Measurements from ENCODE around the gene MEIS3. TPM values are rescaled to one million over a fixed set of nuclear protein-coding genes. Genes with fewer than 3 reads are reported as not detected.
A peak's percentile ranks its signal among the peaks of the same experiment; 100 is the strongest.

The MEIS3 gene
- total and polyA plus RNA-seq, 7 donors = 0.92 to 19.4 (median 11.8) TPM

GRCh38 chr19:47419789-47420188, 462 bp upstream of the MEIS3 start:
- TF ChIP-seq POLR2A (IDR thresholded peaks at IDR 0.05) (no peak), POLR2AphosphoS5 (IDR thresholded peaks at IDR 0.05) (no peak), EP300 (IDR thresholded peaks at IDR 0.05) (no peak)
- TF ChIP-seq, protein P1, sequence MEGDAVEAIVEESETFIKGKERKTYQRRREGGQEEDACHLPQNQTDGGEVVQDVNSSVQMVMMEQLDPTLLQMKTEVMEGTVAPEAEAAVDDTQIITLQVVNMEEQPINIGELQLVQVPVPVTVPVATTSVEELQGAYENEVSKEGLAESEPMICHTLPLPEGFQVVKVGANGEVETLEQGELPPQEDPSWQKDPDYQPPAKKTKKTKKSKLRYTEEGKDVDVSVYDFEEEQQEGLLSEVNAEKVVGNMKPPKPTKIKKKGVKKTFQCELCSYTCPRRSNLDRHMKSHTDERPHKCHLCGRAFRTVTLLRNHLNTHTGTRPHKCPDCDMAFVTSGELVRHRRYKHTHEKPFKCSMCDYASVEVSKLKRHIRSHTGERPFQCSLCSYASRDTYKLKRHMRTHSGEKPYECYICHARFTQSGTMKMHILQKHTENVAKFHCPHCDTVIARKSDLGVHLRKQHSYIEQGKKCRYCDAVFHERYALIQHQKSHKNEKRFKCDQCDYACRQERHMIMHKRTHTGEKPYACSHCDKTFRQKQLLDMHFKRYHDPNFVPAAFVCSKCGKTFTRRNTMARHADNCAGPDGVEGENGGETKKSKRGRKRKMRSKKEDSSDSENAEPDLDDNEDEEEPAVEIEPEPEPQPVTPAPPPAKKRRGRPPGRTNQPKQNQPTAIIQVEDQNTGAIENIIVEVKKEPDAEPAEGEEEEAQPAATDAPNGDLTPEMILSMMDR (IDR thresholded peaks at IDR 0.05) = no peak
- Histone ChIP-seq H3K4me1 (peaks cover 0 to 25% (median 20%) of the 10 kb centered on the region in 4 donors), H3K27me3 (peaks cover 27 to 91% (median 58%) of the 10 kb centered on the region in 3 donors), H3K27ac (no peak overlapping the region), H3K9me3 (no peaks in the 10 kb centered on the region), H3K36me3 (no peaks in the 10 kb centered on the region), H3K4me3 (no peak overlapping the region)
- intact Hi-C loops (cut with DNase I) = loop anchor here (10.0 kb wide), 1 partner anchor 125 kb away; no protein-coding TSS in a partner anchor
- DNase-seq = no peak
- 10 to 16% methylated on average over 19 of the region's 19 CpGs for WGBS, 2 donors

- whole genome bisulfite sequencing, 2 donors = 1 to 9% methylated on average over 9 of the region's 9 CpGs
- DNase-seq = no peak
- Histone ChIP-seq H3K9me3 (no peaks in the 10 kb centered on the region), H3K4me3 (peak overlapping the region; percentile 40 to 63 (median 56)), H3K27me3 (peaks cover 27 to 90% (median 57%) of the 10 kb centered on the region in 3 donors), H3K36me3 (peaks cover 0 to 7% (median 3%) of the 10 kb centered on the region in 4 donors), H3K27ac (peak overlapping the region in 2 of 4 donors; percentile 17 to 47), H3K4me1 (peaks cover 0 to 25% (median 20%) of the 10 kb centered on the region in 4 donors)
- TF ChIP-seq EP300 (IDR thresholded peaks at IDR 0.05) (no peak), POLR2AphosphoS5 (IDR thresholded peaks at IDR 0.05) (no peak), POLR2A (IDR thresholded peaks at IDR 0.05) (no peak)
- TF ChIP-seq, protein P1 (IDR thresholded peaks at IDR 0.05) = no peak
- intact Hi-C loops (cut with DNase I) = no loop called here
Observed at GRCh38 chr19:47418692-47419029, 666 bp downstream of the MEIS3 start.

DNA sequence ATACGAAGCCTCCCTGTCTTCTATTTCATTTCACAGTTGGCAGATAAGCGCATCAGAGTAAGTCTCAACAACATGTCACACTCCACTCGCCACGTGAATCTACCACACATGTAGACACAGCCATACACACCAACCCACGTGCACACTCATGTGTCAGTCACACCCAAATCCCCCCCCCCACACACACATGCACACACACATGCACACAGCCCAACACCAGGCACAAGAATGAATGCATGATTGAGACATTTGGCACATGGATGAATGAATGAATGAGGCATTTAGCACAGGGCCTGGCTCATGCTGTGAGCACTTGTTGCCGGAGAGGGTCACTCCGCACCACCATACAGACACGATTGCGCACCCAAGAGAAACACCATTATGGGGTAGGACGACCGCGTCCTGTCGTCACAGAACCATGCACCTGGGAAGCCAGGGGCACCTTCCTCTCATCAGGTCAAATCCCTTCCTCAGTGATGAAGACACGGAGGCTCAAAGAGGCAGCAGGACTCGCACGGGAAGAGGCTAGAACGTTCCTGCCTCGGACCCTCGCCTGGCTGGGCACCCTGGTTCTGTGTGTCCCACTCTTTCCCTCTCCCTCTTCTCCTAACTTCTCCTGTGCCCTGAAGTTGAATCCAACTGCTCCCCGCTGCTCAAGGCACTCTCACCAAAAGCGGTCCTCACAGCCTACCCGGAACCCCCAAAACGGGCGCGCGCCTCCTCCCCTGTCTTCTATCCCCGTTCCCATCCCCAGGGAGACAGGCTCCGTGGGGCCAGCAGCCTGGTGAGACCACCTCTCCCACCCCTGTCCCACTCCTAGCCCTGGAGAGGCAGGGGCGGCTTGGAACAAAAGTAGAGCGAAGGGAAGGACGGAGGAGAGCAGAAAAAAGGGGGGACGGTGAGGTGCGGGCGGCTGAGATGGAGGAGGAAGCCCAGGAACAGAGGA, 1.3 kb downstream of the MEIS3 start:
- peaks cover 0 to 7% (median 3%) of the 10 kb centered on the region in 4 donors for H3K36me3 ChIP-seq
- intact Hi-C loops (cut with DNase I) = no loop called here
- TF ChIP-seq, protein P1 (IDR thresholded peaks at IDR 0.05) = no peak
- TF ChIP-seq EP300 (IDR thresholded peaks at IDR 0.05) = no peak
- no peak for TF ChIP-seq POLR2AphosphoS5 (IDR thresholded peaks at IDR 0.05)
- TF ChIP-seq POLR2A (IDR thresholded peaks at IDR 0.05) = no peak
- peaks cover 0 to 25% (median 20%) of the 10 kb centered on the region in 4 donors for H3K4me1 ChIP-seq
- H3K9me3 ChIP-seq = no peaks in the 10 kb centered on the region
- H3K4me3 ChIP-seq = peak overlapping the region in 3 of 4 donors; percentile 55 to 63 (median 58)
- peak overlapping the region in 1 of 4 donors; percentile 47 for H3K27ac ChIP-seq
- H3K27me3 ChIP-seq = peaks cover 27 to 83% (median 51%) of the 10 kb centered on the region in 3 donors
- no peak for DNase-seq
- WGBS, 2 donors = 6 to 8% methylated on average over 34 of the region's 34 CpGs

GRCh38 chr19:47417107-47417745, 2.1 kb downstream of the MEIS3 start:
- H3K4me1 ChIP-seq = peaks cover 0 to 25% (median 19%) of the 10 kb centered on the region in 4 donors
- H3K9me3 ChIP-seq = no peaks in the 10 kb centered on the region
- TF ChIP-seq POLR2A (IDR thresholded peaks at IDR 0.05) = no peak
- TF ChIP-seq EP300 (IDR thresholded peaks at IDR 0.05) = no peak
- TF ChIP-seq, protein P1 (IDR thresholded peaks at IDR 0.05) = no peak
- no peak for TF ChIP-seq POLR2AphosphoS5 (IDR thresholded peaks at IDR 0.05)
- DNase-seq = no peak
- peaks cover 22 to 75% (median 43%) of the 10 kb centered on the region in 3 donors for H3K27me3 ChIP-seq
- intact Hi-C loops (cut with DNase I) = no loop called here
- WGBS, 2 donors = 17 to 21% methylated on average over 18 of the region's 18 CpGs
- no peak overlapping the region for H3K4me3 ChIP-seq
- no peak overlapping the region for H3K27ac ChIP-seq
- H3K36me3 ChIP-seq = peaks cover 0 to 7% (median 3%) of the 10 kb centered on the region in 4 donors
